LNCaP clone FGC (cell line): Measurements from ENCODE around the gene MPND.

Experiments
- DNase-seq: peaks from one replicate; pipeline ENCODE4 v3.0.0-alpha.2; 2011; ENCODE audit warnings: low read depth
- H3K4me3 ChIP-seq: 2 replicates; pipeline ENCODE4 v1.5.1; 2011; ENCODE audit warnings: mild to moderate bottlenecking, low read depth, low read length, control low read depth
- CTCF ChIP-seq: IDR thresholded peaks from 2 replicates; pipeline ENCODE4 v1.5.1; 2012; ENCODE audit warnings: mild to moderate bottlenecking; ENCODE audit not compliant: control insufficient read depth, insufficient read depth; ENCODE audit errors: extremely low read depth

The MPND gene

GRCh38 chr19:4367781-4368127, 24.4 kb downstream of the MPND start:
- no peak overlapping the region for H3K4me3 ChIP-seq
- DNase-seq, result no peak
- no peak for TF ChIP-seq CTCF

GRCh38 chr19:4368128-4368820, 24.9 kb downstream of the MPND start:
- no peak for DNase-seq
- TF ChIP-seq CTCF, result no peak

GRCh38 chr19:4369109-4369887, 25.9 kb downstream of the MPND start:
- DNase-seq, result no peak
- TF ChIP-seq CTCF, result no peak
- no peak overlapping the region; the same call in 1 of the 2 replicates for H3K4me3 ChIP-seq

More at GRCh38 chr19:4368128-4368820, 24.9 kb downstream of the MPND start:
- no peak overlapping the region for H3K4me3 ChIP-seq

- no peak for DNase-seq
- TF ChIP-seq CTCF, result peak; percentile 55
These were observed 26.5 kb downstream of the MPND start for GRCh38 chr19:4369888-4370260.

GRCh38 chr19:4370418-4371041, 27.2 kb downstream of the MPND start:
- DNase-seq, result no peak
- no peak overlapping the region for H3K4me3 ChIP-seq
- no peak for TF ChIP-seq CTCF

More at GRCh38 chr19:4369888-4370260, 26.5 kb downstream of the MPND start:
- no peak overlapping the region for H3K4me3 ChIP-seq

GRCh38 chr19:4371247-4372164, 28.1 kb downstream of the MPND start:
- H3K4me3 ChIP-seq, result no peak overlapping the region
- no peak for TF ChIP-seq CTCF
- DNase-seq, result no peak
